HG02678 (cell line): ENCODE measurements around the gene DNHD1.

ENCODE experiments used
- ATAC-seq: cut with Tn5 transposase; IDR thresholded peaks from one replicate; pipeline ENCODE4 v1.9.1; 2021; ENCODE audit warnings: mild to moderate bottlenecking, moderate library complexity; ENCODE audit not compliant: unreplicated experiment

The DNHD1 gene

GRCh38 chr11:6563121-6563619 is 66.1 kb downstream of the DNHD1 start:
- no peak for ATAC-seq

GRCh38 chr11:6563667-6564066 is 66.6 kb downstream of the DNHD1 start:
- no peak for ATAC-seq

GRCh38 chr11:6565325-6565724 is 68.2 kb downstream of the DNHD1 start:
- no peak for ATAC-seq

GRCh38 chr11:6565988-6566703 is 69.1 kb downstream of the DNHD1 start:
- no peak for ATAC-seq

GRCh38 chr11:6566704-6567370 is 69.8 kb downstream of the DNHD1 start:
- ATAC-seq, result no peak

GRCh38 chr11:6567371-6567745 is 70.3 kb downstream of the DNHD1 start:
- ATAC-seq, result no peak

GRCh38 chr11:6568191-6568918 is 71.3 kb downstream of the DNHD1 start:
- no peak for ATAC-seq

- no peak for ATAC-seq
Observed at GRCh38 chr11:6569706-6570105, 72.6 kb downstream of the DNHD1 start.

- no peak for ATAC-seq
Observed at GRCh38 chr11:6570691-6571427, 73.8 kb downstream of the DNHD1 start.

GRCh38 chr11:6571434-6572008 is 74.4 kb downstream of the DNHD1 start:
- no peak for ATAC-seq

GRCh38 chr11:6572215-6572614 is 75.1 kb downstream of the DNHD1 start:
- ATAC-seq, result no peak

GRCh38 chr11:6574816-6575715 is 78.0 kb downstream of the DNHD1 start:
- no peak for ATAC-seq

GRCh38 chr11:6576471-6577373 is 79.6 kb downstream of the DNHD1 start:
- no peak for ATAC-seq

- ATAC-seq, result no peak
Observed at GRCh38 chr11:6578134-6578533, 81.1 kb downstream of the DNHD1 start.

GRCh38 chr11:6579681-6580080 is 82.6 kb downstream of the DNHD1 start:
- no peak for ATAC-seq

- no peak for ATAC-seq
Observed at GRCh38 chr11:6583584-6583983, 86.5 kb downstream of the DNHD1 start.

- no peak for ATAC-seq
Observed at GRCh38 chr11:6584528-6584927, 87.4 kb downstream of the DNHD1 start.

GRCh38 chr11:6586434-6587359 is 89.6 kb downstream of the DNHD1 start:
- ATAC-seq, result no peak
